ENCODE measurements around the gene POLR2H.

Gene POLR2H

GRCh38 chr3:184384856-184385422, 23.4 kb downstream of the POLR2H start:
- in situ Hi-C loops (cut with MboI; ENCODE audit: low sequenced_read_pairs) = no loop called here

DNA sequence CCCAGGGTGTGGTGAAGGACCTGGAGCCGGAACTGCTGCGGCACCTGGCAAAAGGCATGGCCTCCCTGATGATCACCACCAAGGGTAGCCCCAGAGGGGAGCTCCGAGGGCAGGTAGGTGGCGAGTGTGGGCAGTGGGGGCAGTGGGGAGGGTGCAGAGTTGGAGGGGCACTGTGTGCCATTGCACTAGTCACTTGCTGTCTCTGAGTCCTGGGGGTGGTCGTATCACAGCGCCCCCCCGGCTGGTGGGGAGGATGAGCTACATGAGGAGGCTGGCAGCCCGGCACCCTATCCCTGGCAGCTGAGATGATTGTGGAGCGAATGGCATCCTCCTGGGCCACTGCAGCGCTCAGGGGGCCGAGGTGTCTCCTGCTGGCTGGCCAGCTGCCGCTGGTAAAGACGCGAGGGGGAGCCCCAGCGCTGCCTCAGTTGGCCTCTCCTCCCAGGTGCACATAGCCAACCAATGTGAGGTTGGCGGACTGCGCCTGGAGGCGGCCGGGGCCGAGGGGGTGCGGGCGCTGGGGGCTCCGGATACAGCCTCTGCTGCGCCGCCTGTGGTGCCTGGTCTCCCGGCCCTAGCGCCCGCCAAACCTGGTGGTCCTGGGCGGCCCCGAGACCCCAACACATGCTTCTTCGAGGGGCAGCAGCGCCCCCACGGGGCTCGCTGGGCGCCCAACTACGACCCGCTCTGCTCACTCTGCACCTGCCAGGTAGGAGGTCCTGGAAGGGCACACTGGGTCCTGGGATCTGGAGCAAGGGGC, 24.7 kb downstream of the POLR2H start:
- in situ Hi-C loops (cut with MboI; ENCODE audit: low sequenced_read_pairs) = no loop called here

- in situ Hi-C loops (cut with MboI; ENCODE audit: low sequenced_read_pairs) = no loop called here
Measured at GRCh38 chr3:184387174-184387714, 25.7 kb downstream of the POLR2H start.

DNA sequence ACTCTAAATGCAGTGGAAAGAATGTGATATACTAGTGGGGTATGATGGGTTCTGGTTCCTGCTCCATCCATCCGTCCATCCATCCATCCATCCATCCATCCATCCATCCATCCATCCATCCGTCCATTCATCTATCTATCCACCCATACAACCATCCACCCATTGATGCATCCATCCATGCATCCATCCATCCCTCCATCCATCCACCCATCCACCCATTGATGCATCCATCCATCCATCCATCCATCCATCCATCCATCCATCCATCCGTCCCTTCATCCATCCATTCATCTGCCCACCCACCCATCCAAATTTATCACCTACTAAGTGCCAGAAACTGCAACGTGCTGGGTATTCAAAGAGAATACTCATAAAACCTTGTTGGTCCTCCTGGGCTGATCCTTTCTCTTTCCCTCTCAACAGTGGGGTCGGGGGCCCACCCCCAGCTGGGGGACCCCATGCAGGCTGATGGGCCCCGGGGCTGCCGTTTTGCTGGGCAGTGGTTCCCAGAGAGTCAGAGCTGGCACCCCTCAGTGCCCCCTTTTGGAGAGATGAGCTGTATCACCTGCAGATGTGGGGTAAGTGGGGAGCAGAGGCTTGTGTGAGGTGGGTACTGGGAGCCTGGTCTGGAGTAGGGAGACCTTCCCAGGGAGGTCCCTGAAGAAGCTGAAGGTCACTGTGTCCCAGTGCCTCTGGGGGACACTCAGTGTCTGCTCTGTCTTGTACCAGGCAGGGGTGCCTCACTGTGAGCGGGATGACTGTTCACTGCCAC, 26.8 kb downstream of the POLR2H start:
- in situ Hi-C loops (cut with MboI; ENCODE audit: low sequenced_read_pairs) = no loop called here

DNA sequence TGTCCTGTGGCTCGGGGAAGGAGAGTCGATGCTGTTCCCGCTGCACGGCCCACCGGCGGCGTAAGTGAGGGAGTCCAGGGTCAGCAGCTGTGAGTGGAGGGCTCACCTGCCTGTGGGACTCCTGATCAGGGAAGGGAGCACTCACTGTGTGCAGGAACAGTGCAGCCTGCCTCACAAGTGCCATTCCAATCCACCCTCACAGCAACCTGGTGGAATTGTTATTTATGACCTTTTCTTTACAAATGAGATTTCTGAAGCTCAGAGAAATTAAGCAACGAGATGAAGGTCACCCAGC, 27.4 kb downstream of the POLR2H start:
- in situ Hi-C loops (cut with MboI; ENCODE audit: low sequenced_read_pairs) = no loop called here

- in situ Hi-C loops (cut with MboI; ENCODE audit: low sequenced_read_pairs) = no loop called here
Measured at GRCh38 chr3:184389384-184389783, 27.9 kb downstream of the POLR2H start.

DNA sequence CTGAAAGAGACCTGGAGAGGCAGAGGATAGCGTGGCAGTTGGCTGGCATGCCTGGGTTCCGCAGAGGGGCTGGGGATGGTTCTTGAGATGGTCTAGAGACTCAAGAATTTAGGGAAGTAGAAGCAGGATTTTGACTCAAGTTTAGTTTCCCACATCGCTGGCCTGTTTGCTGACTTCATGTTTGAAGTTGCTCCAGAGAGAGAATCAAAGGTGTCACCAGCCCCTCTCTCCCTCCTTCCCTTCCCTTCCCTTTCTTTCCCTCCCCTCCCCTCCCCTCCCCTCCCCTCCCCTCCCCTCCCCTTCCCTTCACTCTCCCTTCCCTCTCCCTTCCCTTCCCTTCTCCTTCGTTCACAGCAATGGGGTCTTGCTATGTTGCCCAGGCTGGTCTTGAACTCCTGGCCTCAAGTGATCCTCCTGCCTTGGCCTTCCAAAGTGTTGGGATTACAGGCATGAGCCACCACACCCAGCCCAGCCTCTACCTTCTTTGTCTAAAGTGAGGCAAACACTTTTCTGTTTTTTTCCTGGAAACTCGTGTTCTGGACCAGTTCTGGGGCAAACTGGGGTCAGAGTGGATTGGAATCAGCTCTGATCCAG, 28.5 kb downstream of the POLR2H start:
- in situ Hi-C loops (cut with MboI; ENCODE audit: low sequenced_read_pairs) = no loop called here

DNA sequence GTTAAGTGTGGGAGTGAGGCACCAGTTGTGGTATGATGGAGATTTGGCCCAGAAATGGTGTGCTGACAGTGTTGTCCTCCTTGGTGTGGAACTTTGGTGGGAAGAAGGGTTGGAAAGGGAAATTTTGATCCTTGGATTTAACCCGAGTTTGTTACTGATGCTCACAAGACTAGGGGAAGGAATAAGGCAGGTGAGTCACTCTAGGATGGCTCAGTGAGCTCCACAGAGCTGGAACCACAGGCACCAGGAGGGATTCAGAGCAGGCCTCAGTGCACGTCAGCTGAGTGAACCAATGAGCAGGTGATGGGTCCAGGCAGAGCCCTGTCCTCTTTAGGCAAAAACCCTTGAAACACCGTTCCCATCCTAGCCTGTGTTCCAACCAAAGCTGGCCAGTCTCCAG, 29.8 kb downstream of the POLR2H start:
- in situ Hi-C loops (cut with MboI; ENCODE audit: low sequenced_read_pairs) = no loop called here

DNA sequence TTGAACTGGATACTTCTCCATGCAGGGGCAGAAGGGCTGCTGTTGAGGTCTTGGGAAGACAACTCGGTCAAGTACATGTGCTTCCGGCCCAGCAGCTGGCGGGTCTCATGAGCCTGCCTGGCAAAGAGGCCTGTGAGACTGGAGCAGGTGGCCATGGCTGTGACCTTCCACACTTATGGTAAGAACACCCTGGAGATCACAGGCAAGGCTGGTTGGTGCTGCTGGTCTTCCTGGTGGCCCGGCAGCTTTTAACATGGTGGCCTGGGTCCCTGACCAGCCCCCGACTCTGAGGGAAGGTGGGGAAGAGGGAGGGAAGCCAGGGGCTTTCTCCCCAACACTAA, 33.8 kb downstream of the POLR2H start:
- in situ Hi-C loops (cut with MboI; ENCODE audit: low sequenced_read_pairs) = no loop called here

- in situ Hi-C loops (cut with MboI; ENCODE audit: low sequenced_read_pairs) = no loop called here
Measured at GRCh38 chr3:184399410-184399809, 37.9 kb downstream of the POLR2H start.

- in situ Hi-C loops (cut with MboI; ENCODE audit: low sequenced_read_pairs) = no loop called here
Measured at GRCh38 chr3:184405075-184406030, 43.8 kb downstream of the POLR2H start.

GRCh38 chr3:184409331-184409926, 47.9 kb downstream of the POLR2H start:
- in situ Hi-C loops (cut with MboI; ENCODE audit: low sequenced_read_pairs) = no loop called here

GRCh38 chr3:184409946-184410500, 48.5 kb downstream of the POLR2H start:
- in situ Hi-C loops (cut with MboI; ENCODE audit: low sequenced_read_pairs) = no loop called here

GRCh38 chr3:184414418-184415202, 53.1 kb downstream of the POLR2H start:
- in situ Hi-C loops (cut with MboI; ENCODE audit: low sequenced_read_pairs) = no loop called here

DNA sequence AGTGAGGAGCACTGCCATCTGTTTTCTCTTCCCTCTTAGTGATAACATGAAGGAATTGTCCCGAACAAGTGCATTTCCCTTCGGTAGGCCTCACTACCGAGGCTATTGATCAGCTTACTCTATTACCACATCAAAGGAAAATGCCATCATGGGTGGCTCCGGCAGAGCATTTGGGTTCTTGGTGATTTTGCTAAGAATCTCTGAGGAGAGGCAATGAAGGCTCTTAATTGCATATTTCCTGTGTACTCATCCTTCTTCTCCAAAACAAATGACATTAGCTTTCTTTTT, 53.6 kb downstream of the POLR2H start:
- in situ Hi-C loops (cut with MboI; ENCODE audit: low sequenced_read_pairs) = no loop called here

DNA sequence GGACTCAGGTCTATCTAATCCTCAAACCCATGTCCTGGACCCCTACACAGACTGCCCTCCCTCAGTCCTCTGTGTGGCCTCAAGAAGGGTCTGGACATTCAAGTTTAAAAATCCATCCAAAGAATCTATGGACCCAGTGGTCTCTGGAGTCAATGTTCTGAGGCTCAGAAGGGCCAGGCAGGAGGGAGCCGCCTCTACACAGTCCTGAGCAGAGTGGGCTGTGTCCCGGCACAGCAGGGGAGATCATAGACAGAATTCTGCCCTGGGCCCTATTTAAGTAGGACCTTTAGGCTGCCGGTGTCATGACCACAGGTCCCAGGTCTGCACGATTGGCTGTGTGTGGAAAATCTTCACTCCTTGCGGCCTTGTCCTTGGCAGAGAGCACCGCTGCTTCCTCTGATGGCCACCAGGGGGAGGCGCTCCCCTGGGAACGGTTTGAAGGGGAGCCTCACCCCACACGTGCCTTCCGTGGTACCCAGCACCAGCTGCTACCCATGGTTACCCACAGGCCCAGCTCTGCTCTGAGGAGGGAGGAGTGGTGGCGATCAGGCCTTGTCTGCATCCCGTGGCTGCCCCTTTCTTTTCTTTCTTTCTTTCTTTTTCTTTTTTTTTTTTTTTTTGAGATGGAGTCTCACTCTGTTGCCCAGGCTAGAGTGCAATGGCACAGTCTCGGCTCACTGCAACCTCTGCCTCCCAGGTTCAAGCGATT, 56.3 kb downstream of the POLR2H start:
- in situ Hi-C loops (cut with MboI; ENCODE audit: low sequenced_read_pairs) = no loop called here
